CD4-positive, alpha-beta T cell treated with Interleukin-17A for 4 hours (primary cell): ENCODE data around the gene FHIP1B.

ENCODE experiments used
- DNase-seq: peaks from one replicate; pipeline ENCODE4 v3.0.0-alpha.2; 2020; ENCODE audit warnings: mixed read lengths

Gene FHIP1B

DNA sequence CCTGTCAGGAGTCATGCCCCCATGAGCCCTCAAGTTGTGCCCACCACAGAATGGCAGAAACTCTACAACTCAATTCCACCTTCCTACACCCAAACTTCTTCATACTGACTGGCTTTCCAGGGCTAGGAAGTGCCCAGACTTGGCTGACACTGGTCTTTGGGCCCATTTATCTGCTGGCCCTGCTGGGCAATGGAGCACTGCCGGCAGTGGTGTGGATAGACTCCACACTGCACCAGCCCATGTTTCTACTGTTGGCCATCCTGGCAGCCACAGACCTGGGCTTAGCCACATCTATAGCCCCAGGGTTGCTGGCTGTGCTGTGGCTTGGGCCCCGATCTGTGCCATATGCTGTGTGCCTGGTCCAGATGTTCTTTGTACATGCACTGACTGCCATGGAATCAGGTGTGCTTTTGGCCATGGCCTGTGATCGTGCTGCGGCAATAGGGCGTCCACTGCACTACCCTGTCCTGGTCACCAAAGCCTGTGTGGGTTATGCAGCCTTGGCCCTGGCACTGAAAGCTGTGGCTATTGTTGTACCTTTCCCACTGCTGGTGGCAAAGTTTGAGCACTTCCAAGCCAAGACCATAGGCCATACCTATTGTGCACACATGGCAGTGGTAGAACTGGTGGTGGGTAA is 35.1 kb downstream of the FHIP1B start, which contains the start of gene OR52W1:
Gene OR52W1 (plus strand): TSS at position 51 of the 637 bp plus-strand sequence. CDS start 0 bp downstream, at position 51.
- no peak for DNase-seq

- DNase-seq = no peak
Measured at GRCh38 chr11:6197466-6198200, 36.8 kb downstream of the FHIP1B start.

DNA sequence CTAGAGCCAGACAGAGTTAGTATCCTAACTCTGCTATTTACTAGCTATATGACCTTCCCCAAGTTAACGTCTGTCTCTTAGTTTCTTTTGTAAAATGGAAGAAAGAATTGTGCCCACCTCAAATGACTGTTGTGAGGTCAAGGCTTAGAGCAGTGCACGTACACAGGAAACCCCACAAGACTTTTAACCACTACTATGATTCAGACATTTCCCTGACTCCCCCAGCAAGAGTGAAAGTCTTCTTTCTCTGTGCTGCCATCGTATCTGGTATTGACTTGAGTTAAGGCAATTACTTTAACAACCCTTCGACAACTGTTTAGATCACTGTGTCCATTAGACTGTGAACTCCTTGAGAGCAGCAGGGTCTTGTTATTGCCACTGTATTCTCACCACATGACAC is 38.0 kb downstream of the FHIP1B start:
- no peak for DNase-seq

- DNase-seq = no peak
Measured at GRCh38 chr11:6194065-6194581, 40.3 kb downstream of the FHIP1B start.

- no peak for DNase-seq
Measured at GRCh38 chr11:6191742-6192141, 42.7 kb downstream of the FHIP1B start.

GRCh38 chr11:6175440-6175839 is 59.0 kb downstream of the FHIP1B start:
- DNase-seq = no peak

DNA sequence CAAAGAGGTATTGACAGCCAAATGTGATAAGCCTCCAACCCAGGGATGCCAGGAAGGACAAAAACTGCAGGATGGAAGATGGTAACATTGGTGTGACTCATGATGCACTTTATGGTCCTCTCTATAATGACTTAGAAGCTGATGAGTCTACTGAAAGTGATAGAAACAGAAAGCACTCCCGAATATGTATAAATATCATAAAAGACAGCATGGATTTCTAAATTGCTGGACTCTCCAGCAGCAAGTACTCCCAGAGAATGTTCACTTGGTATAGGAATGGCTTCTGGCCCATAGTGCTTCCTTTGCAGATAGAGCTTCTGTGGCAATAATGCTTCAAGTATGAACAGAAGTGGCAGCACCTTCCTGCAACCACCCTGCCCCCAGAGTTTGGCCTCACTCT is 64.2 kb downstream of the FHIP1B start, which contains the start of gene OR52B2:
Gene OR52B2 (minus strand): TSS at position 101 of the 400 bp plus-strand sequence. CDS start 0 bp downstream, at position 101.
- DNase-seq = no peak
